Endodermal cell (in vitro differentiated cells): ENCODE measurements around the gene ADAM15. TPM values are rescaled to one million over a fixed set of nuclear protein-coding genes. Genes with fewer than 3 reads are reported as not detected.

Source experiments
- DNase-seq: peaks from one replicate; pipeline ENCODE4 v3.0.0-alpha.2; 2017
- H3K27ac ChIP-seq: 2 replicates; pipeline ENCODE4 v1.5.1; 2013; ENCODE audit warnings: mild to moderate bottlenecking, low read depth, low read length, moderate library complexity
- H3K27me3 ChIP-seq: 2 replicates; pipeline ENCODE4 v1.6.1; 2013; ENCODE audit warnings: mild to moderate bottlenecking, low read length, moderate library complexity; ENCODE audit not compliant: insufficient read depth, control insufficient read depth, poor library complexity, severe bottlenecking
- H3K36me3 ChIP-seq: 2 replicates; pipeline ENCODE4 v1.7.0; 2013; ENCODE audit warnings: mild to moderate bottlenecking, low read length, moderate library complexity; ENCODE audit not compliant: control insufficient read depth, insufficient read depth
- H3K4me1 ChIP-seq: one replicate; pipeline ENCODE4 v1.7.0; 2013; ENCODE audit warnings: low read length; ENCODE audit not compliant: control insufficient read depth, insufficient read depth
- H3K4me3 ChIP-seq: 2 replicates; pipeline ENCODE4 v1.5.1; 2013; ENCODE audit warnings: mild to moderate bottlenecking, low read length, moderate library complexity
- H3K9ac ChIP-seq: 2 replicates; pipeline ENCODE4 v1.6.1; 2013; ENCODE audit warnings: mild to moderate bottlenecking, low read length, moderate library complexity; ENCODE audit not compliant: poor library complexity, severe bottlenecking; ENCODE audit errors: extremely low read depth
- H3K9me3 ChIP-seq: 2 replicates; pipeline ENCODE4 v1.6.1; 2013; ENCODE audit warnings: mild to moderate bottlenecking, low read length, moderate library complexity; ENCODE audit not compliant: control insufficient read depth
- H3K27ac Mint-ChIP-seq: 2 replicates; pipeline ENCODE4 v1.8.0; 2020; ENCODE audit warnings: mixed read lengths
- H3K27me3 Mint-ChIP-seq: 2 replicates; pipeline ENCODE4 v1.8.0; 2021; ENCODE audit warnings: mild to moderate bottlenecking, mixed read lengths; ENCODE audit not compliant: insufficient read depth
- H3K36me3 Mint-ChIP-seq: 2 replicates; pipeline ENCODE4 v1.8.0; 2020; ENCODE audit warnings: low read depth, mixed read lengths
- H3K4me1 Mint-ChIP-seq: 2 replicates; pipeline ENCODE4 v1.8.0; 2020; ENCODE audit warnings: mixed read lengths
- H3K4me3 Mint-ChIP-seq: 2 replicates; pipeline ENCODE4 v1.8.0; 2020; ENCODE audit warnings: mild to moderate bottlenecking, moderate library complexity, mixed read lengths
- H3K9me3 Mint-ChIP-seq: 2 replicates; pipeline ENCODE4 v1.8.0; 2020; ENCODE audit warnings: mild to moderate bottlenecking, mixed read lengths
- WGBS, 2 experiments: methylation state at CpG; one replicate each; pipeline versions ENCODE4 v1.1.5 to v1.1.7; 2013; ENCODE audit warnings: missing lambda C conversion rate in 2 of 2, mixed read lengths in 1 of 2; ENCODE audit not compliant: insufficient coverage in 1 of 2, insufficient read length in 1 of 2; 5-methylcytosine and 5-hydroxymethylcytosine counted together
- total RNA-seq, 2 donors: library from RNA; stranded (reverse); fragmentation: NEBNext Ultra II Directional in 1 of 2; extraction: Animal tissue kit (Norgen Biotek cat#: 25700) in 1 of 2; gene quantifications; 2 replicates in 1 of 2; 3 replicates in 1 of 2; pipeline ENCODE4 v1.2.1, GENCODE V29; 2021
- TF ChIP-seq, protein P1 (sequence below): fragments of 200-600 bp; sonication (generic); conservative IDR thresholded peaks from 2 replicates; pipeline ENCODE4 v1.5.0; 2021; ENCODE audit warnings: antibody characterized with exemption, mild to moderate bottlenecking

ADAM15 gene
- total RNA-seq, 2 donors from 2014 or later = 13.4 to 16.5 TPM

- WGBS, 2 experiments = 0% methylated on average over 38 of the region's 38 CpGs; no CpG with 5 or more reads in 1 of the 2 experiments
- H3K36me3 ChIP-seq = no peaks in the 10 kb centered on the region
- Mint-ChIP-seq H3K4me1 (peaks cover 14% of the 10 kb centered on the region), H3K9me3 (no peaks in the 10 kb centered on the region), H3K27ac (peak overlapping the region; percentile 85), H3K36me3 (no peaks in the 10 kb centered on the region), H3K4me3 (peak overlapping the region; percentile 93), H3K27me3 (peaks cover 6% of the 10 kb centered on the region)
- H3K9me3 ChIP-seq = no peaks in the 10 kb centered on the region
- DNase-seq = peak; percentile 100
- peak overlapping the region; percentile 86 for H3K4me3 ChIP-seq
- H3K27me3 ChIP-seq = no peaks in the 10 kb centered on the region
- peaks cover 9% of the 10 kb centered on the region for H3K4me1 ChIP-seq
- peak overlapping the region; percentile 91 for H3K27ac ChIP-seq
- H3K9ac ChIP-seq = peak overlapping the region; percentile 57
- TF ChIP-seq, protein P1, sequence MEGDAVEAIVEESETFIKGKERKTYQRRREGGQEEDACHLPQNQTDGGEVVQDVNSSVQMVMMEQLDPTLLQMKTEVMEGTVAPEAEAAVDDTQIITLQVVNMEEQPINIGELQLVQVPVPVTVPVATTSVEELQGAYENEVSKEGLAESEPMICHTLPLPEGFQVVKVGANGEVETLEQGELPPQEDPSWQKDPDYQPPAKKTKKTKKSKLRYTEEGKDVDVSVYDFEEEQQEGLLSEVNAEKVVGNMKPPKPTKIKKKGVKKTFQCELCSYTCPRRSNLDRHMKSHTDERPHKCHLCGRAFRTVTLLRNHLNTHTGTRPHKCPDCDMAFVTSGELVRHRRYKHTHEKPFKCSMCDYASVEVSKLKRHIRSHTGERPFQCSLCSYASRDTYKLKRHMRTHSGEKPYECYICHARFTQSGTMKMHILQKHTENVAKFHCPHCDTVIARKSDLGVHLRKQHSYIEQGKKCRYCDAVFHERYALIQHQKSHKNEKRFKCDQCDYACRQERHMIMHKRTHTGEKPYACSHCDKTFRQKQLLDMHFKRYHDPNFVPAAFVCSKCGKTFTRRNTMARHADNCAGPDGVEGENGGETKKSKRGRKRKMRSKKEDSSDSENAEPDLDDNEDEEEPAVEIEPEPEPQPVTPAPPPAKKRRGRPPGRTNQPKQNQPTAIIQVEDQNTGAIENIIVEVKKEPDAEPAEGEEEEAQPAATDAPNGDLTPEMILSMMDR = peak; percentile 56
These were observed 49.2 kb upstream of the ADAM15 start for GRCh38 chr1:155001675-155002463.

DNA sequence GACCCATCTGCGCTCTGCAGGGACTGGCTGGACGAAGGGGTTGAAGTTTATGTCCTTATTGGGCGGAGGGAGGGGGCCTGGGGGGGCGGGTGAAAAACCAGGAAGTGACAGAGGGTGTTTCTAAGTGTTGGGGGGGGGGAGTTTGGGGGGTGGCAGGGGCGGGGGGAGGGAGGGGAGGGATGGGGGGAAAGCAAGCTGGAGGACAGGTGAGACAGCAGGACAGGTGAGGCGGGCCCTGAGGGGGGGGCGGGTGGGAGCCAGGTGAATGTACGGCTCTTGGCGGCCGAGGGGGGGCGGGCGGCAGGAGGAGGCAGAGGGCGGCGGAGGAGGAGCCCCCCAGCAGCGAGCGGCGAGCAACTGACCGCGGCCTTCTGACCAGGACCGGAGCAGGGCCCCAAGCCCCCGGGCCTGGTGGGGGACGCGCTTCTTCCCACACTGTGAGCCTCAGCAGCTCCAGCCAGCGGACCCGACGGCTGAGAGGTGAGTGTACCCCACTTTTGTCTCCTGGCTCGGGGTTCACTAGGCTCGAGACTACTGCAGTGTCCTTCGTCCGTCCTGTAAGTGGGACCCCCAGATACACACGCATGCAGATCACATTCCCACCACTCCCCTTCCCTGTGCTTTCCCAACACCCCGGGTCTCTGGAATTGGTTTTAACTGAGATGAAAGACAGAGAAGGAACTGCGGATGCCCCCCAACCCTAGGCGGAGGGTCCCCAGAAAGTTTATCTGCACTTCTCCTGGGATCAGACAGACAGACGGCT lies 48.5 kb upstream of the ADAM15 start, which contains the start of gene ZBTB7B:
ZBTB7B (plus strand) TSS at position 339 of the 763 bp plus-strand sequence. CDS start 11,859 bp downstream, outside the sequence.
- 1% methylated on average over 18 to 28 of the region's 35 CpGs for WGBS, 2 experiments
- peak within 1 kb of the TSS; percentile 57 for H3K9ac ChIP-seq

DNA sequence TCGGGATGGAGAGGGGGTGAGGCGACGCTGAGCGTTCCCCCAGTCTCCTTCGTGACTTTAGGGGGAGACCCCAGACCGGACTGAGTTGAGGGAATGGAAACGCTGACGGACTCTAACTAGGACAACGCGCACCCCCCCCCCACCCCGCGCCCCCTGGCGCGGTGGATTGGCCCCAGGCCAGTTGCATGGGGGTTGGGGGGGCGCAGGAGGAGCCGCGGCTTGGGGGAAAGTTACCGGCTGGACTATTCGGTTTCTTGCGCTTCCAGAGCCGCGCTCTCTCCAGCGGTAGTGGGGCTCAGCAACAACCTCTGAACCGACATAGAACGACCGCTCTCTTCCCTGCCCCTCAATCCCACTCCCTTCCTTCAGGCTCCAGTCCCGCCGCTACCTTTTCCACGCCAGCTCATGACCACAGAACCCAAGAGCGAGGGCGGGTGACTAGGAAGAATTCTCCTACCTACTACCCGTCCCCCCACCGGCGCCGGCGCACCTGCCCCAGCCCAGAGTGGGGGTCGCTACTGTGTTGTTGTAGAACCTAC lies 47.8 kb upstream of the ADAM15 start:
- peak overlapping the region; percentile 88 for H3K27ac Mint-ChIP-seq
- DNase-seq = peak; percentile 81

More for the DNA sequence above, 48.5 kb upstream of the ADAM15 start, which contains the start of gene ZBTB7B:
- no peaks in the 10 kb centered on the region for H3K9me3 ChIP-seq
- peak; percentile 77 for DNase-seq
- TF ChIP-seq, protein P1 = no peak
- H3K4me3 Mint-ChIP-seq = peak within 1 kb of the TSS; percentile 93
- peak within 1 kb of the TSS; percentile 88 for H3K27ac Mint-ChIP-seq
- no peaks in the 10 kb centered on the region for H3K36me3 Mint-ChIP-seq
- H3K27me3 Mint-ChIP-seq = peaks cover 3% of the 10 kb centered on the region
- H3K27me3 ChIP-seq = no peaks in the 10 kb centered on the region
- H3K36me3 ChIP-seq = no peaks in the 10 kb centered on the region
- H3K4me3 ChIP-seq = peak within 1 kb of the TSS; percentile 93
- H3K9me3 Mint-ChIP-seq = no peaks in the 10 kb centered on the region
- H3K4me1 ChIP-seq = peaks cover 9% of the 10 kb centered on the region
- peaks cover 14% of the 10 kb centered on the region for H3K4me1 Mint-ChIP-seq
- H3K27ac ChIP-seq = peak within 1 kb of the TSS; percentile 91

More for the DNA sequence above, 47.8 kb upstream of the ADAM15 start:
- WGBS, 2 experiments = 0% methylated on average over 16 to 36 of the region's 37 CpGs
- Histone ChIP-seq H3K27ac (no peak overlapping the region), H3K4me3 (peak overlapping the region; percentile 93), H3K9ac (peak overlapping the region; percentile 53), H3K27me3 (no peaks in the 10 kb centered on the region), H3K36me3 (no peaks in the 10 kb centered on the region), H3K4me1 (peaks cover 9% of the 10 kb centered on the region), H3K9me3 (no peaks in the 10 kb centered on the region)
- Mint-ChIP-seq H3K9me3 (no peaks in the 10 kb centered on the region), H3K27me3 (peaks cover 3% of the 10 kb centered on the region), H3K36me3 (no peaks in the 10 kb centered on the region), H3K4me3 (peak overlapping the region; percentile 93), H3K4me1 (peaks cover 13% of the 10 kb centered on the region)
- TF ChIP-seq, protein P1 = no peak
